Caco-2 (cell line): ENCODE results near the gene AMPD2. TPM values are rescaled to one million over a fixed set of nuclear protein-coding genes. Genes with fewer than 3 reads are reported as not detected.

Experiments used
- BruUV-seq: library from RNA; stranded (reverse); fragments of 400-500 nt; replicated peaks from 2 replicates; lab custom pipeline; 2021; lab: Mats Ljungman, UMichigan
- CTCF ChIA-PET: fragments of 300-600 bp; sonication (Branson Sonifier 250); formaldehyde crosslinking; loops from one replicate; lab custom pipeline; 2022; ENCODE audit warnings: antibody characterized with exemption; lab: Charles Lee
- POLR2A ChIA-PET: fragments of 300-600 bp; sonication (Branson Sonifier 250); formaldehyde crosslinking; loops from one replicate; lab custom pipeline; 2022; ENCODE audit warnings: antibody characterized with exemption; lab: Charles Lee
- DNase-seq, 2 experiments: peaks; one replicate each; pipeline versions ENCODE4 v3.0.0 to v3.0.0-alpha.2; 2020 to 2022
- H3K27me3 ChIP-seq: replicated peaks from 2 replicates; pipeline ENCODE4 v1.6.0; 2011; ENCODE audit warnings: low read length; ENCODE audit not compliant: control insufficient read depth, insufficient read depth
- H3K36me3 ChIP-seq: 2 replicates; pipeline ENCODE4 v1.5.1; 2011; ENCODE audit warnings: low read length; ENCODE audit not compliant: control insufficient read depth, insufficient read depth
- H3K4me1 ChIP-seq: fragments of 250-450 bp; sonication (Bioruptor Pico); 2 replicates; pipeline ENCODE4 v1.5.1; 2020; ENCODE audit warnings: mild to moderate bottlenecking
- H3K4me3 ChIP-seq: 2 replicates; pipeline ENCODE4 v1.5.1; 2011; ENCODE audit warnings: low read depth, mild to moderate bottlenecking, control low read depth, low read length
- H3K9me3 ChIP-seq: fragments of 250-450 bp; sonication (Bioruptor Pico); 2 replicates; pipeline ENCODE4 v1.5.1; 2020; ENCODE audit warnings: mild to moderate bottlenecking, moderate library complexity
- H3K27ac Mint-ChIP-seq: one replicate; pipeline ENCODE4 v1.8.0; 2022; ENCODE audit warnings: mixed read lengths; ENCODE audit not compliant: unreplicated experiment
- H3K27me3 Mint-ChIP-seq: one replicate; pipeline ENCODE4 v1.8.0; 2022; ENCODE audit warnings: mixed read lengths; ENCODE audit not compliant: insufficient read depth, unreplicated experiment
- H3K36me3 Mint-ChIP-seq: one replicate; pipeline ENCODE4 v1.8.0; 2022; ENCODE audit warnings: mild to moderate bottlenecking, mixed read lengths; ENCODE audit not compliant: insufficient read depth, unreplicated experiment
- H3K4me1 Mint-ChIP-seq: one replicate; pipeline ENCODE4 v1.8.0; 2022; ENCODE audit warnings: low read depth, mixed read lengths; ENCODE audit not compliant: unreplicated experiment
- H3K4me3 Mint-ChIP-seq: one replicate; pipeline ENCODE4 v1.8.0; 2022; ENCODE audit warnings: mild to moderate bottlenecking, moderate library complexity, mixed read lengths; ENCODE audit not compliant: unreplicated experiment
- H3K9me3 Mint-ChIP-seq: one replicate; pipeline ENCODE4 v1.8.0; 2022; ENCODE audit warnings: mixed read lengths; ENCODE audit not compliant: unreplicated experiment
- intact Hi-C: fragments of 100-400 bp; cut with micrococcal nuclease; formaldehyde crosslinking; loops from one replicate; pipeline ENCODE4 v1.10.0; 2022; ENCODE audit not compliant: unreplicated experiment
- total RNA-seq: library from RNA; stranded (reverse); gene quantifications from 2 replicates; pipeline ENCODE4 v1.2.3, GENCODE V29; 2022
- TF ChIP-seq, protein P1 (sequence below), 2 experiments: fragments of 200-600 bp in 1 of 2; IDR thresholded peaks; 1 replicate in 1 of 2; 2 replicates in 1 of 2; pipeline versions ENCODE4 v1.5.1 to v1.8.0; 2011 to 2022; ENCODE audit warnings: antibody characterized with exemption in 1 of 2, control low read depth in 1 of 2, inconsistent platforms in 1 of 2, low read depth in 1 of 2, low read length in 1 of 2, mild to moderate bottlenecking in 1 of 2, moderate library complexity in 1 of 2; ENCODE audit not compliant: insufficient read depth in 1 of 2, severe bottlenecking in 1 of 2, unreplicated experiment in 1 of 2

Gene AMPD2
- total RNA-seq, 1 experiment from 2014 or later: 40.3 TPM

GRCh38 chr1:109637446-109637845 is 17.8 kb downstream of the AMPD2 start:
- POLR2A ChIA-PET: interaction anchor here (2.2 kb wide), 1 partner anchor 89 kb away, joined by 7 read pairs; the partner anchor contains the start of gene GNAI3
- DNase-seq: no peak
- H3K4me3 Mint-ChIP-seq: no peak overlapping the region
- BruUV-seq: no TSS peak
- H3K27me3 ChIP-seq: no peaks in the 10 kb centered on the region
- no peaks in the 10 kb centered on the region for H3K36me3 ChIP-seq
- H3K9me3 ChIP-seq: no peaks in the 10 kb centered on the region
- H3K4me1 ChIP-seq: peaks cover 8% of the 10 kb centered on the region
- peaks cover 9% of the 10 kb centered on the region for H3K4me1 Mint-ChIP-seq
- CTCF ChIA-PET: interaction anchor here (0.7 kb wide), 1 partner anchor 159 kb away, joined by 3 read pairs; no protein-coding TSS in a partner anchor
- TF ChIP-seq, protein P1, sequence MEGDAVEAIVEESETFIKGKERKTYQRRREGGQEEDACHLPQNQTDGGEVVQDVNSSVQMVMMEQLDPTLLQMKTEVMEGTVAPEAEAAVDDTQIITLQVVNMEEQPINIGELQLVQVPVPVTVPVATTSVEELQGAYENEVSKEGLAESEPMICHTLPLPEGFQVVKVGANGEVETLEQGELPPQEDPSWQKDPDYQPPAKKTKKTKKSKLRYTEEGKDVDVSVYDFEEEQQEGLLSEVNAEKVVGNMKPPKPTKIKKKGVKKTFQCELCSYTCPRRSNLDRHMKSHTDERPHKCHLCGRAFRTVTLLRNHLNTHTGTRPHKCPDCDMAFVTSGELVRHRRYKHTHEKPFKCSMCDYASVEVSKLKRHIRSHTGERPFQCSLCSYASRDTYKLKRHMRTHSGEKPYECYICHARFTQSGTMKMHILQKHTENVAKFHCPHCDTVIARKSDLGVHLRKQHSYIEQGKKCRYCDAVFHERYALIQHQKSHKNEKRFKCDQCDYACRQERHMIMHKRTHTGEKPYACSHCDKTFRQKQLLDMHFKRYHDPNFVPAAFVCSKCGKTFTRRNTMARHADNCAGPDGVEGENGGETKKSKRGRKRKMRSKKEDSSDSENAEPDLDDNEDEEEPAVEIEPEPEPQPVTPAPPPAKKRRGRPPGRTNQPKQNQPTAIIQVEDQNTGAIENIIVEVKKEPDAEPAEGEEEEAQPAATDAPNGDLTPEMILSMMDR (IDR thresholded peaks at IDR 0.05; ENCODE audit: insufficient read depth in 1 of 2, low read depth in 1 of 2, low read length in 1 of 2, severe bottlenecking in 1 of 2, unreplicated experiment in 1 of 2): no peak
- intact Hi-C loops: no loop called here
- H3K9me3 Mint-ChIP-seq: no peaks in the 10 kb centered on the region
- H3K36me3 Mint-ChIP-seq: peaks cover 11% of the 10 kb centered on the region
- H3K27me3 Mint-ChIP-seq: no peaks in the 10 kb centered on the region
- H3K4me3 ChIP-seq: no peak overlapping the region
- H3K27ac Mint-ChIP-seq: no peak overlapping the region

DNA sequence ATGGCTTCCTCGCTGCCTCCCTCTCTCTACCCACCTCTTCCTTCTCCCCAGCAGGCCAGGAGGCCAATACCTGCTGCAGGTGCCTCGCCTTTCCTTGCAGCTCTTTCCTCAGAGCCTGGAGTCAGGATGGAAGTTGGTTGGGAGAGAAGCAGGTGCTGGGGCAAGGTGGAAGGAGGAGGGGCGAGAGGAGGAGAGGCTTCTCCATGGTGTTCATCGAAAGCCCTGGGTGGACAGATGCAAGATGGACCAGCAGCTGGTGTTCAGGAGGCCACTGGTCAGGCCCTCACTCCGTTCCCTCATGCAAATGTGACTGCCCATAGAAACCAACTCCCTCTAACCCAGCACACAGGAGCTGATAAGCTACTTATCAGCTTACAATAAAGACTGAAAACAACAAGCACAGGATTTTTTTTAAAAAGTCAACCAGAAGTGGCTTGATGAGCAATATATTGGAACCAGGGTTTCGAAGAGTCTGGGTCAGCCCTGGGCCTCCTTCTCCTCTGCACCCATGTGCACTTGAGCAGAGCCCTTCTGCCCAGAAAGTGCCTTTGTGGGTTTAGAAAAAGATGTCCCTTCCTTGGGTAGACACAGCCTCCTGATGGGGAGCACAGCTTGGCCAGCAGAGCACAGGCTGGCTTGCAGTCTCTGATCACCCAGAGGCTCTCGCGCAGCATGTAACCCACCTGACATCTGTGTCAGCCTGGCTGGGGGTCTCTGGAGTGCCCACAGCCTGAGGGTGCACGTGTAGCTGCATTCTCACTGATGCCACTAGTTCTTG is 19.6 kb downstream of the AMPD2 start:
- Mint-ChIP-seq H3K9me3 (no peaks in the 10 kb centered on the region), H3K4me3 (no peak overlapping the region), H3K4me1 (peaks cover 9% of the 10 kb centered on the region), H3K36me3 (peaks cover 6% of the 10 kb centered on the region), H3K27me3 (no peaks in the 10 kb centered on the region), H3K27ac (no peak overlapping the region)
- intact Hi-C loops: no loop called here
- TF ChIP-seq, protein P1 (IDR thresholded peaks at IDR 0.05; ENCODE audit: insufficient read depth in 1 of 2, low read depth in 1 of 2, low read length in 1 of 2, severe bottlenecking in 1 of 2, unreplicated experiment in 1 of 2): no peak
- Histone ChIP-seq H3K36me3 (no peaks in the 10 kb centered on the region), H3K9me3 (no peaks in the 10 kb centered on the region), H3K4me3 (no peak overlapping the region), H3K27me3 (no peaks in the 10 kb centered on the region), H3K4me1 (peaks cover 8% of the 10 kb centered on the region)
- ChIA-PET CTCF (interaction anchor here (0.8 to 3.2 kb wide), 10 partner anchors 11 to 372 kb away, joined by 3 to 26 read pairs (median 6); partner anchors contain the start of genes AHCYL1 and GSTM4), POLR2A (interaction anchor here (2.2 kb wide), 1 partner anchor 91 kb away, joined by 7 read pairs; the partner anchor contains the start of gene GNAI3)
- no TSS peak for BruUV-seq
- no peak for DNase-seq

GRCh38 chr1:109639841-109640184 is 20.2 kb downstream of the AMPD2 start:
- BruUV-seq: no TSS peak
- Mint-ChIP-seq H3K27me3 (no peaks in the 10 kb centered on the region), H3K4me1 (peaks cover 9% of the 10 kb centered on the region), H3K9me3 (no peaks in the 10 kb centered on the region), H3K36me3 (peaks cover 6% of the 10 kb centered on the region), H3K4me3 (no peak overlapping the region), H3K27ac (no peak overlapping the region)
- TF ChIP-seq, protein P1 (IDR thresholded peaks at IDR 0.05; ENCODE audit: insufficient read depth in 1 of 2, low read depth in 1 of 2, low read length in 1 of 2, severe bottlenecking in 1 of 2, unreplicated experiment in 1 of 2): no peak
- H3K4me1 ChIP-seq: peaks cover 8% of the 10 kb centered on the region
- H3K4me3 ChIP-seq: no peak overlapping the region
- no peaks in the 10 kb centered on the region for H3K27me3 ChIP-seq
- no peaks in the 10 kb centered on the region for H3K9me3 ChIP-seq
- ChIA-PET CTCF (interaction anchor here (0.6 to 3.2 kb wide), 25 partner anchors 9 to 372 kb away, joined by 3 to 26 read pairs (median 5); partner anchors contain the start of genes AHCYL1, EPS8L3, GNAI3 and GSTM4), POLR2A (interaction anchor here (0.6 to 1.3 kb wide), 2 partner anchors 91 to 94 kb away, joined by 3 to 5 read pairs; partner anchors contain the start of gene GNAI3)
- no peaks in the 10 kb centered on the region for H3K36me3 ChIP-seq
- intact Hi-C loops: loop anchor here (5.0 kb wide), 2 partner anchors 93 to 132 kb away; partner anchors contain the start of gene GNAI3
- DNase-seq: no peak
